Panc1 (cell line): ENCODE results near the gene ZDHHC11.

Experiments used
- CTCF ChIP-seq: fragments of 450-650 bp; IDR thresholded peaks from 2 replicates; pipeline ENCODE4 v1.5.1; 2017; ENCODE audit warnings: mild to moderate bottlenecking
- POLR2AphosphoS5 ChIP-seq: IDR thresholded peaks from 2 replicates; pipeline ENCODE4 v1.6.1; 2012; ENCODE audit warnings: mild to moderate bottlenecking, low read depth, low read length, moderate library complexity
- REST ChIP-seq, 2 experiments: IDR thresholded peaks; 2 replicates each; pipeline ENCODE4 v1.6.1; 2011 to 2012; ENCODE audit warnings: low read depth in 2 of 2, control low read depth in 1 of 2, low read length in 1 of 2, mild to moderate bottlenecking in 1 of 2, moderate library complexity in 1 of 2; ENCODE audit not compliant: insufficient read depth in 1 of 2
- TCF7L2 ChIP-seq: IDR thresholded peaks from 2 replicates; pipeline ENCODE4 v1.6.1; 2011; ENCODE audit warnings: mild to moderate bottlenecking, low read depth, low read length, inconsistent platforms

DNA sequence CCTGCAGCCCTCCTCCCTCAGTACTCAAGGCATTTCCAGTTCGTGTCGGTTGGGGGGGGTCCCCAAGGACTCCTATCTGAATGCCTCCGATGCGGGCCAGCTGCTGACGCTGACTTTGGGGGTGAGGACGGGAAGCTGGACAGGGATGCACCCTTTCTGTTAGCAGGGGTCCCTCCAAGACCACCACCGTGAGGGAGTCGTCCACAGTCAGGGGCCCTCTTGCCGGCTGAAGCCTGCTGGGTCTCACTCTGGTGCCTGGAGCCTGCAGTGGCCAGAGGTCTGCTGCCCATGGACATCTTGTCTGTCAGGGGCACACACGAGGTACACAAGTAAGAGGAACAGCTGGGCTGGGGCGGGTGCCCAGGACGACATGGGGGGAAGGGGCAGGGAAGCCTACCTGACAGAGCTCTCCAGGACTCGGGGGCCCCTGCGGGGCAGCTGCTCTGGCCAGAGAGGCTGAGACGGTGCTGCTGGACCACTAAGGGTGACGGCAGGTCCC is 9.1 kb upstream of the ZDHHC11 start:
- no peak for TF ChIP-seq CTCF
- TF ChIP-seq POLR2AphosphoS5: no peak
- no peak for TF ChIP-seq REST (IDR thresholded peaks at IDR 0.05; ENCODE audit: insufficient read depth in 1 of 2, low read depth in 2 of 2, low read length in 1 of 2)
- no peak for TF ChIP-seq TCF7L2
